ENCODE data around the gene FBXO45. TPM values are rescaled to one million over a fixed set of nuclear protein-coding genes. Genes with fewer than 3 reads are reported as not detected.
A peak's percentile ranks its signal among the peaks of the same experiment; 100 is the strongest.
"Not testable (repeated sequence)": the region's sequence is repeated elsewhere in the genome, so short reads cannot be mapped to it uniquely, and the experiment has no call there.

FBXO45 gene
- total RNA-seq, 1 donor from 2014 or later = 8.2 TPM

- TF ChIP-seq, protein P1, sequence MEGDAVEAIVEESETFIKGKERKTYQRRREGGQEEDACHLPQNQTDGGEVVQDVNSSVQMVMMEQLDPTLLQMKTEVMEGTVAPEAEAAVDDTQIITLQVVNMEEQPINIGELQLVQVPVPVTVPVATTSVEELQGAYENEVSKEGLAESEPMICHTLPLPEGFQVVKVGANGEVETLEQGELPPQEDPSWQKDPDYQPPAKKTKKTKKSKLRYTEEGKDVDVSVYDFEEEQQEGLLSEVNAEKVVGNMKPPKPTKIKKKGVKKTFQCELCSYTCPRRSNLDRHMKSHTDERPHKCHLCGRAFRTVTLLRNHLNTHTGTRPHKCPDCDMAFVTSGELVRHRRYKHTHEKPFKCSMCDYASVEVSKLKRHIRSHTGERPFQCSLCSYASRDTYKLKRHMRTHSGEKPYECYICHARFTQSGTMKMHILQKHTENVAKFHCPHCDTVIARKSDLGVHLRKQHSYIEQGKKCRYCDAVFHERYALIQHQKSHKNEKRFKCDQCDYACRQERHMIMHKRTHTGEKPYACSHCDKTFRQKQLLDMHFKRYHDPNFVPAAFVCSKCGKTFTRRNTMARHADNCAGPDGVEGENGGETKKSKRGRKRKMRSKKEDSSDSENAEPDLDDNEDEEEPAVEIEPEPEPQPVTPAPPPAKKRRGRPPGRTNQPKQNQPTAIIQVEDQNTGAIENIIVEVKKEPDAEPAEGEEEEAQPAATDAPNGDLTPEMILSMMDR (IDR thresholded peaks at IDR 0.05) = no peak
- H3K36me3 Mint-ChIP-seq (ENCODE audit: unreplicated experiment) = peaks cover 6% of the 10 kb centered on the region
- no peak overlapping the region for H3K4me3 Mint-ChIP-seq (ENCODE audit: unreplicated experiment)
- H3K27me3 Mint-ChIP-seq (ENCODE audit: unreplicated experiment) = no peaks in the 10 kb centered on the region
- no peak for DNase-seq (ENCODE audit: extremely low spot score, unreplicated experiment)
- H3K27ac Mint-ChIP-seq (ENCODE audit: unreplicated experiment) = no peak overlapping the region
- H3K9me3 Mint-ChIP-seq (ENCODE audit: unreplicated experiment) = no peaks in the 10 kb centered on the region
- H3K4me1 Mint-ChIP-seq (ENCODE audit: unreplicated experiment) = no peaks in the 10 kb centered on the region
Measured at GRCh38 chr3:196558476-196558875, 10.0 kb upstream of the FBXO45 start.

- Mint-ChIP-seq H3K27me3 (ENCODE audit: unreplicated experiment) (no peaks in the 10 kb centered on the region), H3K36me3 (ENCODE audit: unreplicated experiment) (peaks cover 6% of the 10 kb centered on the region), H3K27ac (ENCODE audit: unreplicated experiment) (no peak overlapping the region), H3K4me3 (ENCODE audit: unreplicated experiment) (no peak overlapping the region), H3K4me1 (ENCODE audit: unreplicated experiment) (peaks cover 3% of the 10 kb centered on the region), H3K9me3 (ENCODE audit: unreplicated experiment) (no peaks in the 10 kb centered on the region)
- DNase-seq (ENCODE audit: extremely low spot score, unreplicated experiment) = no peak
- TF ChIP-seq, protein P1 (IDR thresholded peaks at IDR 0.05) = no peak
Measured at GRCh38 chr3:196559826-196560225, 8.6 kb upstream of the FBXO45 start.

DNA sequence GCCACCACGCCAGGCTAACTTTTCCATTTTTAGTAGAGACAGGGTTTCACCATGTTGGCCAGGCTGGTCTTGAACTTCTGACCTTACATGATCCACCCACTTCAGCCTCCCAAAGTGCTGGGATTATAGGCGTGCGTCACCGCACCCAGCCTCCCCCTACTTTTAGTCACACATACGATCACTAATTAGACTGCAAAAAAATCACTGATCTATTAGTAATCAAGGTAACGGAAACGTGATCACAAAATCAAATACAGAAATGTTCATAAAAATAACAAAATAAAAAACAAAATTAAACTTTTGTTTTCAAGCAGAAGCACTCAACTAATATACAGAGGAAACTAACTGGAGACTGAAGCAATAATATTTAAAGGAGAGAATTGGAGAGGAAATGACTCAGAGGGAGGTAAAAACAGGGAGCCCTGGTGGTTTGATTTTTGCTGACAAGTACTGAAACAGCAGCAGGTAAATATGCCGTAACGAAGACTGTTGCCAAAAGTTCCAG lies 4.7 kb upstream of the FBXO45 start:
- Mint-ChIP-seq H3K27ac (ENCODE audit: unreplicated experiment) (no peak overlapping the region), H3K27me3 (ENCODE audit: unreplicated experiment) (no peaks in the 10 kb centered on the region), H3K4me3 (ENCODE audit: unreplicated experiment) (no peak overlapping the region), H3K36me3 (ENCODE audit: unreplicated experiment) (peaks cover 8% of the 10 kb centered on the region), H3K4me1 (ENCODE audit: unreplicated experiment) (peaks cover 9% of the 10 kb centered on the region), H3K9me3 (ENCODE audit: unreplicated experiment) (no peaks in the 10 kb centered on the region)
- TF ChIP-seq, protein P1 (IDR thresholded peaks at IDR 0.05) = no peak
- no peak for DNase-seq (ENCODE audit: extremely low spot score, unreplicated experiment)

- Mint-ChIP-seq H3K36me3 (ENCODE audit: unreplicated experiment) (peaks cover 2% of the 10 kb centered on the region), H3K4me1 (ENCODE audit: unreplicated experiment) (peaks cover 19% of the 10 kb centered on the region), H3K9me3 (ENCODE audit: unreplicated experiment) (no peaks in the 10 kb centered on the region), H3K4me3 (ENCODE audit: unreplicated experiment) (peak overlapping the region; percentile 82), H3K27ac (ENCODE audit: unreplicated experiment) (peak overlapping the region; percentile 73), H3K27me3 (ENCODE audit: unreplicated experiment) (no peaks in the 10 kb centered on the region)
- DNase-seq (ENCODE audit: extremely low spot score, unreplicated experiment) = no peak
- TF ChIP-seq, protein P1 (IDR thresholded peaks at IDR 0.05) = no peak
Measured at GRCh38 chr3:196569003-196569516, 600 bp downstream of the FBXO45 start.

- not testable (repeated sequence) for H3K27ac Mint-ChIP-seq (ENCODE audit: unreplicated experiment); DNase-seq (ENCODE audit: extremely low spot score, unreplicated experiment); H3K9me3 Mint-ChIP-seq (ENCODE audit: unreplicated experiment); H3K36me3 Mint-ChIP-seq (ENCODE audit: unreplicated experiment); H3K27me3 Mint-ChIP-seq (ENCODE audit: unreplicated experiment)
- Mint-ChIP-seq H3K4me3 (ENCODE audit: unreplicated experiment) (peak overlapping the region; percentile 82), H3K4me1 (ENCODE audit: unreplicated experiment) (peaks cover 22% of the 10 kb centered on the region)
Measured at GRCh38 chr3:196570332-196570731, 1.9 kb downstream of the FBXO45 start.
